Upper lobe of right lung (tissue), 1 donor: ENCODE measurements around the gene ZFHX3. TPM values are rescaled to one million over a fixed set of nuclear protein-coding genes. Genes with fewer than 3 reads are reported as not detected.

Source experiments
- ATAC-seq: fragments of 200-7000 bp; cut with Tn5 transposase; one replicate; pipeline ENCODE4 v1.9.1; 2020; ENCODE audit warnings: mild to moderate bottlenecking, moderate library complexity
- DNase-seq: peaks from one replicate; pipeline ENCODE4 v3.0.0-alpha.2; 2020
- H3K27ac ChIP-seq: fragments of 200-600 bp; one replicate; pipeline ENCODE4 v1.8.0; 2022
- H3K27me3 ChIP-seq: fragments of 200-600 bp; one replicate; pipeline ENCODE4 v1.8.0; 2022; ENCODE audit warnings: mild to moderate bottlenecking
- H3K36me3 ChIP-seq: fragments of 200-600 bp; one replicate; pipeline ENCODE4 v1.8.0; 2022
- H3K4me1 ChIP-seq: fragments of 200-600 bp; one replicate; pipeline ENCODE4 v1.8.0; 2022
- H3K4me3 ChIP-seq: fragments of 200-600 bp; one replicate; pipeline ENCODE4 v1.8.0; 2022; ENCODE audit warnings: mild to moderate bottlenecking
- H3K9me3 ChIP-seq: fragments of 200-600 bp; one replicate; pipeline ENCODE4 v1.8.0; 2022
- intact Hi-C: fragments of 100-400 bp; cut with DNase I; formaldehyde crosslinking; loops from one replicate; pipeline ENCODE4 v1.11.0; 2022
- total RNA-seq: library from RNA; stranded (reverse); fragmentation: NEBNext Ultra II Directional; extraction: Animal tissue kit (Norgen Biotek cat#: 25700); gene quantifications from one replicate; pipeline ENCODE4 v1.2.1, GENCODE V29; 2021
- TF ChIP-seq, protein P1 (sequence below): fragments of 200-600 bp; IDR thresholded peaks from one replicate; pipeline ENCODE4 v1.8.0; 2022; ENCODE audit warnings: antibody characterized with exemption
- donor health status: DM: no; HTN: yes; CAD: no; lungs with severe emphysema.

The ZFHX3 gene
- total RNA-seq, 1 donor from 2014 or later, result 29.0 TPM

DNA sequence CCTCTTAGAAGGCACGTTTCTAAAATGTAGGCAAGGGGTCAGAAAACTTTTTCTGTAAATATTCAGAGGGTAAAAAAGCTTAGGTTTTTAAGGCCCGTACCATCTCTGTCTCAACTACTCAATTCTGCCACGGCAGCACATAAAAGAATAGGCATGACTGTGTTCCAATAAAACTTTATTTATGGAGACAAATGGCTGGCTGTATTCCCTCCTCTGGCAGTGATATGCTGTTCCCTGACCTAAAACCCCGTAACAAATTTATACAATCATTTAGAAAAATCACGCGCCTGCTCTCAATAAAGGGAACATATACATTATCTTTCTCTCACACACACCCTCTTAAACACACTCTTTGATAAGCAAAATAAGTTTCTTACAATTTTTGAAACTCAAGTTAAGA, 138.7 kb downstream of the ZFHX3 start:
- TF ChIP-seq, protein P1, sequence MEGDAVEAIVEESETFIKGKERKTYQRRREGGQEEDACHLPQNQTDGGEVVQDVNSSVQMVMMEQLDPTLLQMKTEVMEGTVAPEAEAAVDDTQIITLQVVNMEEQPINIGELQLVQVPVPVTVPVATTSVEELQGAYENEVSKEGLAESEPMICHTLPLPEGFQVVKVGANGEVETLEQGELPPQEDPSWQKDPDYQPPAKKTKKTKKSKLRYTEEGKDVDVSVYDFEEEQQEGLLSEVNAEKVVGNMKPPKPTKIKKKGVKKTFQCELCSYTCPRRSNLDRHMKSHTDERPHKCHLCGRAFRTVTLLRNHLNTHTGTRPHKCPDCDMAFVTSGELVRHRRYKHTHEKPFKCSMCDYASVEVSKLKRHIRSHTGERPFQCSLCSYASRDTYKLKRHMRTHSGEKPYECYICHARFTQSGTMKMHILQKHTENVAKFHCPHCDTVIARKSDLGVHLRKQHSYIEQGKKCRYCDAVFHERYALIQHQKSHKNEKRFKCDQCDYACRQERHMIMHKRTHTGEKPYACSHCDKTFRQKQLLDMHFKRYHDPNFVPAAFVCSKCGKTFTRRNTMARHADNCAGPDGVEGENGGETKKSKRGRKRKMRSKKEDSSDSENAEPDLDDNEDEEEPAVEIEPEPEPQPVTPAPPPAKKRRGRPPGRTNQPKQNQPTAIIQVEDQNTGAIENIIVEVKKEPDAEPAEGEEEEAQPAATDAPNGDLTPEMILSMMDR, result no peak
- H3K36me3 ChIP-seq, result no peaks in the 10 kb centered on the region
- H3K27ac ChIP-seq, result no peak overlapping the region
- no peaks in the 10 kb centered on the region for H3K27me3 ChIP-seq
- no peak overlapping the region for H3K4me3 ChIP-seq
- DNase-seq (no peak), ATAC-seq (no peak)
- no peaks in the 10 kb centered on the region for H3K4me1 ChIP-seq
- intact Hi-C loops, result no loop called here
- H3K9me3 ChIP-seq, result no peaks in the 10 kb centered on the region

DNA sequence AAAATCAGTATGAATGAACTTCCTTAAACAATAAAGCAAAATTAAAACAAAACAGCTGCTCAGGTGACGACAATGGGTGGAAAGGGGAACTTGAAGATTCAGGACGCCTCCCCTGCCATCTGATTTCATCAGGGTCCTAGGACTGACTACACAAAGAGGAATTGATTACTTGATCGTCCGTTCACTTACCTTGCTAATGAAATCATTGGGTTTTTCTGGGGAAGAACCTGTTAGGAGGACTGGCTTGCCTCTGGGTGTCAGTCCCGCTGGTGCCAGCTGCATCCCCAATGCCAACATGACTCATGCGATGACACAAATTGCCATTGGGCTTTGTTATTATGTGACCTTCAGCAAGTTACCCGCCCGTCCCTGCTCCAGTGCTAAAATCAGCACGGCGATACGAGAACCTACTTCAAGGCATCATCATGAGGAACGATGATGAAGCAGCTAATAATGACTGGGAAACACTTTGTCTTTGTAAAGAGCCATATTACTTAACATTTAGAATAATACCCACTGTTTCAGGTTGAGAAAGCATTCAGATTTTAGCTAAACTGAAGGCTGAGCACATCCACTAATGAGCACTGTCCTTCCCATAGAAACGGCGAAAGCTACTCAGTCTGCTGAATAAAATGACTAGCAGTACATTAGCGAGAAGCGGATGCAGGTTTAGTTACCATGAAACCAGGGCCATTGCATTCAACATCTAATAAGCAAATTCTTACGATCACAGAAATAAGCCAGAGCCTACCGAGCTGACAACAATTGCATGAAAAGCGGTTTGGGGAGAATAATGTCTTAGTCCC, 139.4 kb downstream of the ZFHX3 start:
- Histone ChIP-seq H3K27ac (no peak overlapping the region), H3K4me1 (no peaks in the 10 kb centered on the region), H3K36me3 (no peaks in the 10 kb centered on the region), H3K4me3 (no peak overlapping the region), H3K27me3 (no peaks in the 10 kb centered on the region), H3K9me3 (no peaks in the 10 kb centered on the region)
- ATAC-seq (peak; percentile 39), DNase-seq (no peak)
- intact Hi-C loops, result no loop called here
- TF ChIP-seq, protein P1, result no peak

DNA sequence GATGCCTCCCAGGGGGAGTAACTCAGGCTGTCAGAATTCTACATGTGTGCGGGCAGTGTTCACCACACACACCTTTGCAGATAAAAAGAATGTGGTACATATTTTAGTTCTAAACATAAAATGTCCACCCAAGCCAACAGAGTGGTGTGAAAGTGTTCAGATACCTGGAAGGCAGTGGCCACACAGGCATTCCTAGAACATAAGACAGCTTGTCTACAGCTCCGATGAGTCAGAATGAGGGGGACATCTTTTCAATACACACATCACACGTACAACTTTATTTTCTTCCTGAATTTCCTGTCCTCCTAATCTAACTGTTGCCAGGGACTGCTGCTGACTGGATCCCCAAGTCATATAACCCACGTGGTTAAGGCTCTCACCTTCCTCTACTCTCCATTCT, 142.3 kb downstream of the ZFHX3 start:
- DNase-seq (no peak), ATAC-seq (no peak)
- intact Hi-C loops, result no loop called here
- TF ChIP-seq, protein P1, result no peak
- Histone ChIP-seq H3K4me3 (no peak overlapping the region), H3K27me3 (no peaks in the 10 kb centered on the region), H3K9me3 (no peaks in the 10 kb centered on the region), H3K4me1 (no peaks in the 10 kb centered on the region), H3K27ac (no peak overlapping the region), H3K36me3 (no peaks in the 10 kb centered on the region)

DNA sequence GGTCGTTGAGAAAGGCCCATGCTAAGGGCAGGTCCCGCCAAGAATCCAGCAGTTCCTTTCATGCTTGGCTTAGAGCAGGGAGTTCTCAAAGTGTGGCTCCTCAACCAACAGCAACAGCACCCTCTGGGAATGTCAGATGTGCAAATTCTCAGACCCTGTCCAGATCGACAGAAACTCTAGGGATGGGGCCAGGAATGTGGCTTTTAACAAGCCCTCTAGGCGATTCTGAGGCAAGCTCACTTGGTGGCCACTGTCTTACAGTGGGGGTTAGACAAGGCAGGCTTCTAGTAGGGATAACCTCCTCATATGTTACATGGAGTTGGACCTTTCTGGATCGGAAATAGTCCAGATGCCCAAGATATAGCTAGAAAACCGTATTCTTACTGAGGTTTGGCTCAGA, 144.8 kb downstream of the ZFHX3 start:
- no peaks in the 10 kb centered on the region for H3K27me3 ChIP-seq
- ATAC-seq (no peak), DNase-seq (no peak)
- no peak overlapping the region for H3K4me3 ChIP-seq
- H3K27ac ChIP-seq, result no peak overlapping the region
- H3K4me1 ChIP-seq, result no peaks in the 10 kb centered on the region
- TF ChIP-seq, protein P1, result no peak
- no peaks in the 10 kb centered on the region for H3K9me3 ChIP-seq
- intact Hi-C loops, result no loop called here
- H3K36me3 ChIP-seq, result no peaks in the 10 kb centered on the region

DNA sequence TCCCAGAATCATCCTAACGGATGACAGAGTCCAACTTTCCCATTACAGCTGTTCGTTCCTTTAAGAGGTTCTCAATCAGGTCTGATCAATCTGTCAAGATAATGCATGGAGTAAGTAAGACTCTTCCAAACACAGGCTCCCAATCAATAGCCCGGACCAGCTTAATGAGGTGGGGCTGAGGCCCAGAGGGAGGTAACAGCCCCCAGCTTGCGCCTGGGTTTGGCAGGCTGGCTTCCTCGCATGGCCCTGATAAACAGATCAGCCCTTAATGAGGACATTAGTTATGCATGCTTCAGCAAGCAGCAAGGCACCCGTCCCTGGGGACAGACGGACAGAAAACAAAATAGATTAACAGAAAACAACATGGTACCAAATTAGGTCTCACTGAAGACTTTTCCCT, 145.7 kb downstream of the ZFHX3 start:
- no peak for ATAC-seq
- no peak overlapping the region for H3K27ac ChIP-seq
- intact Hi-C loops, result no loop called here
- H3K27me3 ChIP-seq, result no peaks in the 10 kb centered on the region
- TF ChIP-seq, protein P1, result no peak
- no peaks in the 10 kb centered on the region for H3K4me1 ChIP-seq
- H3K36me3 ChIP-seq, result no peaks in the 10 kb centered on the region
- no peak overlapping the region for H3K4me3 ChIP-seq
- no peaks in the 10 kb centered on the region for H3K9me3 ChIP-seq
- DNase-seq, result no peak
